Loucy (cell line): ENCODE data around the gene NTHL1.

Experiments used
- CTCF ChIP-seq: fragments of 200-600 bp; sonication (generic); conservative IDR thresholded peaks from 2 replicates; pipeline ENCODE4 v1.5.1; 2014; ENCODE audit warnings: mild to moderate bottlenecking, antibody characterized with exemption, low read length
- EZH2phosphoT487 ChIP-seq: fragments of 200-600 bp; IDR thresholded peaks from 2 replicates; pipeline ENCODE4 v1.6.1; 2018; ENCODE audit warnings: antibody characterized with exemption, mild to moderate bottlenecking, moderate library complexity, borderline replicate concordance

GRCh38 chr16:2043667-2044451 is 3.8 kb downstream of the NTHL1 start:
- no peak for TF ChIP-seq CTCF
- TF ChIP-seq EZH2phosphoT487 = no peak
